ENCODE results near the gene DPYSL5.
A peak's percentile ranks its signal among the peaks of the same experiment; 100 is the strongest.

Gene DPYSL5

DNA sequence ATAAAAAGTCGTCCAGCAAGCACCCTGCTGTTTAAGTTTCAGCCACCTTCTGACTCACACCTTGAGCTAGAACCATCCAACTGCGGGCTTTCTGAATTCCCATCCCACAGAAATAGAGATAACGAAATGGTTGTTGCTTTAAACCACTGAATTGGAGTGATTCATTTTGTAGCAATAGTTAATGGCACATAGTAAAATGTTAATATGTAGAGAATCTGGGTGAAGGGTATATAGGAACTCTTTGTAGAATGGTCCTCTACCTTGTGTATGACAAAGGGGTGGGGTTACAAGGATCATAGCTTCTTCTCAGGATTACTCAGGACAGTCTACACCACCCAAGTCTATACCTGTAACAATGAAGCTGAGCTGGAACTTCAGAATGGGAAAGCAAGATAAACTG, 120.1 kb downstream of the DPYSL5 start:
- DNase-seq (ENCODE audit: low read depth), result no peak

DNA sequence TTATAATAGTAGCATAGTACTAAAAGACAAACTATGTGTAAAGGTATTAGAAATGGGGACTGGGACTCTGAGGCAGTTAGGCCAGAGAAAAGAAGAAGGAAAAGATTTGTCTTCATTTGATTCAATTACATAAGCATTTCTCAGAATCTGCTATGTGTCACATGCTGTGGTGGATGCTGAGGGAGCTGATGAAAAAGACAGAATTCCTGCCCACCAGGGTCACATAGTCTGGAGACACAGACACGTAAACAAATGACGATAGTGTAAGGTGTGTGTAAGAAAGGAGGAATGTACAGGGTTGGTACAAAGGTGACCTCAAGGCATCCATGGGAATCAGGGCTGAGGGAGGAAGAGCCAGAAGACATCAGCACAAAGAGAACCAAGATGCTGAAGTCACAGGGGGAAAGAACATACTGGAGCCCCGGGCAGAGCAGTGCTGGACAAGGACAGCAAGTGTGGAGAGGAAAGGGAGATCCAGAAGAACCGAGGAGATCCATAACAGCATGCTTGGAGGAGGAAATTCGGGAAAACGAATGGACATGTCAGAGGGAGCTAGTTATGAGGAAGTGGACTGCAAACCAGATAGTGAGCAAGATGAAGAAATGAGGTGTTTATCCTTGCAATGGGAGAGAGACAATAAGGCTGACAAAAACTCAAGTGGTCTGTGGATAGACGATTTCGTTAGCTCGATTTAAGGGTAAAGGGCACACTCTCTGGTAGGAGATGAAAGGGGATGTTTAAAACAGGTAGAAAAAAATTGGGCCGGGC, 121.3 kb downstream of the DPYSL5 start:
- DNase-seq (ENCODE audit: low read depth), result no peak

DNA sequence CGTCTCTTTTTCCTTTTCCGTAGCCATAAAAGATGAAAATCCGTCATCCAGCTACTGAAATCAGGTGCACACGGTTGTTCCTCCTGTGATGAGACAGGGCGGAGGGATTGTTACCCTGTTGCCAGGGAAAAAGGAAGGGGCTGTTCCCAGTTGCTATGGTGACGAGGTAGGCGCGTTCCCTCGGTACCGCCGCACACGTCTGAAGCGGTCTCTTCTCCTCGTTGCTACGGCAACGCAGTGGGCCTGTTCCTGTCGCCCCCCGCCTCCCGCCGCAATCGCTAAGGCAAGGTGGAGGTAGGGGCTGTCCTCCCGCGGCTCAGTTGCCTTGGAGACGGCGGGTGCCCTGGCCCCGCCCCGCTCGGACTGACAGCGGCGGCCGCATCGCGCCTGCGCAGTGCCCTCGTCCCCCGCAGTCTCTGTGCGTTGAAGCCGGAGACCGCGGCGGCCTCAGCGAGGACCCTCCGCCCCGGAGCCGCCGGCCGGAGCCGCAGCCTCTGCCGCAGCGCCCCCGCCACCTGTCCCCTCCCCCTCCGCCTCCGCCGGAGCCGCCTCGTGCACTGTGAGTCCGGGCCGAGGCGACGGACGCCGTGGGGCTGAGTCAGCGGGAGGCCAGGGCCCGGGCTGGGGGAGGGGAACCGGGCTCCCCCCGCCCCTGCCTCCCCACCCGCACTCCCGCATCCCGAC, 122.5 kb downstream of the DPYSL5 start, which contains the start of gene MAPRE3:
TSS of gene MAPRE3 (plus strand) at position 394 of the 684 bp plus-strand sequence. CDS start 51,582 bp downstream, outside the sequence.
- peak; percentile 73 for DNase-seq (ENCODE audit: low read depth)

DNA sequence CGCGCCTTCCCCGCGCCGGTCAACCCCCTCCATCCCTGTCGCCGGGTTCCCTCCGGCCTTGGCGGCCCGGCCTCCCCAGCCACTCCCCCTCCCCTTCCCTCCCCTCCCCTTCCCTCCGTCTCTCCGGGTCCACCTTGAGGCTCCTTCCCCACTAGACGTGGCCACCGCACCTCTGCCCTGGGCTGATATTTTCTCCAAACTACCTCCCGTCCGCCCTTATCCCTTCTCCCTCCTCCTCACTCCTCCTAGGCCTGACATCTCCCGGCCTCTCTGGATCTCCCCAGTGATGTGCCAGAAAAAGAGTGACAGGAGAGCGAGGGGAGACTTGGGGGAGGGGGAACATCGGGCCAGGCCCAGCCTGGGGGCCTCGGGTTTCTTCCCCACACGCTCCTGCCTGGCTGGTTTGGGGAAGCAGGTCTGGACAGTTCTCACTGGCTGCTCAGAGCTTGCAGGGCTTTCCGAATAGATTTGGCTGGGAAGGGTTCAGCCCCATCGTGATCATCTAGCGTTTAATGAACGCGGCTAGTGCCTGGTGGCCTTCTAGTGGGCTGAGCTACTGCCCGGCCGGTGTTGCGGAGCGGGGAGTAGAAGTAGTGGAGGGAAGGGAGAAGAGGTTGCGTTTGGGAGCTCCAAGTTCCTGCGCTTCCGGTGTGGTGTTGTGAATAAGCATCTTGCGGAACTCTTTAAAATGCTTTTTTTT, 123.1 kb downstream of the DPYSL5 start:
- DNase-seq (ENCODE audit: low read depth), result no peak

- DNase-seq (ENCODE audit: low read depth), result no peak
These were observed 124.2 kb downstream of the DPYSL5 start for GRCh38 chr2:26971911-26972786.

- DNase-seq (ENCODE audit: low read depth), result no peak
These were observed 126.4 kb downstream of the DPYSL5 start for GRCh38 chr2:26974352-26974751.

- no peak for DNase-seq (ENCODE audit: low read depth)
These were observed 127.2 kb downstream of the DPYSL5 start for GRCh38 chr2:26975102-26975501.

- DNase-seq (ENCODE audit: low read depth), result no peak
These were observed 127.7 kb downstream of the DPYSL5 start for GRCh38 chr2:26975656-26976055.

DNA sequence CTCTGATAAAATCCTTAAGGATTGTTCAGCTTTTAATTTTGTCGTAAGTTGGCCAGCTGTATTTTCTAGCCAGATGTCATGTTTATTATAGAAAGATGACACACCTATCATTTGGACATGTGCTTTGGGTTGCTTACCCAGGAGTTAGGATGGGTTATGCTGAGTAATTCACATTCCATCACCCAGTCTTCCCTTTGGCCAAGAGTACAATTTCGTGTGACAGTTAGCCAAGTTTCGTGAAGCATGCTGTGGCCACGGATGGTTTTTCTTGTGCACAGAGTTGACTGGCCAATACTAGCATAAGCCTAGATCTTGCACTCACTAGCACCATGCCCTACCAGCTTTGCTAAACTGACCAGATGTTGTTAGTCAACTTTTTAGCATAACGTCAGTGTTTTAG, 128.3 kb downstream of the DPYSL5 start:
- DNase-seq (ENCODE audit: low read depth), result no peak

- DNase-seq (ENCODE audit: low read depth), result no peak
These were observed 129.1 kb downstream of the DPYSL5 start for GRCh38 chr2:26977012-26977411.

DNA sequence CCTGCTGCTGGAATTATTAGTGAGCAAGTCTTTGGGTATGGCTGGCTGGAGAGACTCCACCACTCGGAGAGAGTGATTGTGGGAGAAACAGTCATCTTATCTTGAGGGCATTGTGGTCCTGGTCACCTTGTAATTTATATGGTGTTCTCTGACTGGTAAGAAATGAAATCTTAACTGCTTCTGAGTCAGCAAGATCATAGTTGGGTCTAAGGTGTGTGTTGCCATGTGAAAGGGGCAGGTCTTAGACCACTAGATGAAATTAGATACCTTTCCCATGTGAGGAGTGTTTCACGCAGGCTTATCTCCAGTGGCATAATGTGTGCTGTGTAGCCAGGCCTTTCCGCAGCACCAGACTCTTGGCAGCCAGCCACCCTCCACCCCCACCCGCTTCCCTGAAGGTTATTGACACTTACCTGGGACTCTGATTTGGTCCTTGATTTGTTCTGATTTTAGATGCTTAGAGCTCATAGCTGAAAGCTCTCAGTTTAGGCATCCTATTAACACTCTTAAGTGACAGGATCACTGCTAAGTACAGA, 130.2 kb downstream of the DPYSL5 start:
- DNase-seq (ENCODE audit: low read depth), result no peak

DNA sequence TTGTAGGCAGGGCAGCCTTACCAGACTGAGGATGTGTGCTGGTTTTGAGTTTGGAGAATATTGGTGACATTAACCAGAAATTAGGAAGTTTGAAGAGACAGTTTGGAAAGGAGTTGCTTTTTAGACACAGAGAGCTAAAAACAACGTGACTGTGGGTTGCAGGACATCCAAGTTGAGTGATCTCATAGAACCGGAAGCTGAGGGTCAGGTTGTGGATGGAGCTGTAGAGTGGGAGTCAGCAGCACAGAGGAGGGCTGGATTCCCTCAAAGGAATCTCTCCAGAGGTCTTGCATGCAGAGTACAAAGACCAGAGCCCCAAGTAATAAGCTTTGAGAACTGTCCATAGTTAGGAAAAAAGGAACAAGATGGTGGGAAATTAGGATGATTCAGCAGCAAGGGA, 131.8 kb downstream of the DPYSL5 start:
- DNase-seq (ENCODE audit: low read depth), result no peak

- DNase-seq (ENCODE audit: low read depth), result no peak
These were observed 133.0 kb downstream of the DPYSL5 start for GRCh38 chr2:26980971-26981370.

GRCh38 chr2:26982102-26982742, 134.3 kb downstream of the DPYSL5 start:
- DNase-seq (ENCODE audit: low read depth), result no peak

DNA sequence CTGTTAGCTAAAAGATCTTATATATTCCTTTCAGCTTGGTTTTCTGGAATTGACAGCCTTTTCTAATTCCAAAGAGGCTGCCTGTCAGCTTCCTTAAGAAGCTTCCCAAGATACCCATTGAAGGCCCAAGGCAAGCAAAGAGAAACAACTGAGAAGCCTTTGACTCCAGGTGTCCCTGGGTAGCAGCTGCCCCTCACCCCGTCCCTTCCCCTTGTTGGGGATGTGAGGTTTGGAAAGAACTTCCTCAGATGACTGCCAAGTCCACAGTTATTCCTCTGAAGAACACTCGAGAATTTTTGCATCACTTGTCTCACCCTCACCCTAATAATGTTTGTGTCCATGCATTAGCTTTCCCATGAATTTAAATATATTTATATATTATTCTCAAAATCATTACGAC, 135.8 kb downstream of the DPYSL5 start:
- no peak for DNase-seq (ENCODE audit: low read depth)

DNA sequence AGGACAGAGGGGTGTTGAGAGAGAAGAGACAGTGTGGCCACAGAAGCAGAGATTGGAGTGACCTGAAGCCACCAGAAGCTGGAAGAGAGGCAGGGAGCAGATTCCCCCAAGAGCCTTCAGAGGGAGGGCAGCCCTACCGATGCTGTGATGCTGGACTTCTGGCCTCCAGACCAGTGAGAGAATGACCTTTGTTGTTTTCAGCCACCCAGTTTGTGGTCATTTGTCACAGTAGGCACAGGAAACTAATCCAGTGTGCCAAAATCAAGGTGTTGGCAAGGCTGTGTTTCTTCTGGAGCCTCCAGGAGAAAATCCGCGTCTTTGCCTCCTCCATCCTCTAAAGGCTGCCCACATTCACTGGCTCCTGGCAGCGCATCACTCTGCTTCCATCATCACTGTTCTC, 137.9 kb downstream of the DPYSL5 start:
- DNase-seq (ENCODE audit: low read depth), result no peak

GRCh38 chr2:26986576-26986975, 138.6 kb downstream of the DPYSL5 start:
- DNase-seq (ENCODE audit: low read depth), result no peak

- no peak for DNase-seq (ENCODE audit: low read depth)
These were observed 140.3 kb downstream of the DPYSL5 start for GRCh38 chr2:26988058-26988860.

DNA sequence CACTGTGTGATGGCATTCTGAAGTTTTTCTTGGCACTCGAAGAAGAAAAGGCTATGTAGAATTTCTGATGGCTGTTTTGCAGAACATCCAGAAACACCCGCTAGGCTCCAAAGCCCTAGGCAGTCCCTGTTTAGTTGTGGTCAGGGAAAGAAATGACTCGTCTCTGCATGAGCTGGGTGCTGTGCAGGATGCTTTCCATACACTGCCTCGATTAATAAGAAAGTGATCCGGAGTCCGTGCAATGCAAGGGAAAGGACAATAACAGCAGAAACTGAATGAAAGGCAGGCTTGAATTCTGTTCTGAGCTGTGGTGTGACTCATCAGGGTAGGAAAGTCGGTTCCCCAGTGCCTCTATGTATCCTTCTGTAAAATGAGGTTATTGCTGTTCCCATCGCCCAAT, 141.2 kb downstream of the DPYSL5 start:
- DNase-seq (ENCODE audit: low read depth), result no peak

DNA sequence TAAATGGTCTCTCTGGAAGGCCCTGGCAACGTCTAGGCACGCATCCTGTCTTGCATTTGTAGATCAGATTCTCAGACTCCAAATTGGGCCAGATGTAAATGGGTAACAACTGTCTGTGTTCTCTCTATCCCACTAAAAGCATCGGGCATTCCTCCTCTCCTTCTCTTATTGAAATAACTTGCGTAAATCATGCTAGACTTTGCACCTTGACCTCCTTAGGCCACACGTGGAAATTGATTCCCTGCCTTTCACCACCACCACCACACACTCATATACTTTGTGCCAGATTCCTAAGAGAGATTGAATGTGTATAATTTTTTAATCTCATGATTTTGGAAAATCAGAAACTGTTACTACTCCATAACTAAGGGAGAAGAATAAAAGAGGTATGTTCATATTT, 143.8 kb downstream of the DPYSL5 start:
- DNase-seq (ENCODE audit: low read depth), result no peak
